GM12873 (cell line): ENCODE measurements around the gene PFKM.

Experiments
- TF ChIP-seq, protein P1 (sequence below): IDR thresholded peaks from 2 replicates; pipeline ENCODE4 v1.5.1; 2012; ENCODE audit warnings: low read depth, mild to moderate bottlenecking, moderate library complexity, low read length, control low read depth; ENCODE audit not compliant: insufficient read depth; ENCODE audit errors: missing control alignments

Gene PFKM

DNA sequence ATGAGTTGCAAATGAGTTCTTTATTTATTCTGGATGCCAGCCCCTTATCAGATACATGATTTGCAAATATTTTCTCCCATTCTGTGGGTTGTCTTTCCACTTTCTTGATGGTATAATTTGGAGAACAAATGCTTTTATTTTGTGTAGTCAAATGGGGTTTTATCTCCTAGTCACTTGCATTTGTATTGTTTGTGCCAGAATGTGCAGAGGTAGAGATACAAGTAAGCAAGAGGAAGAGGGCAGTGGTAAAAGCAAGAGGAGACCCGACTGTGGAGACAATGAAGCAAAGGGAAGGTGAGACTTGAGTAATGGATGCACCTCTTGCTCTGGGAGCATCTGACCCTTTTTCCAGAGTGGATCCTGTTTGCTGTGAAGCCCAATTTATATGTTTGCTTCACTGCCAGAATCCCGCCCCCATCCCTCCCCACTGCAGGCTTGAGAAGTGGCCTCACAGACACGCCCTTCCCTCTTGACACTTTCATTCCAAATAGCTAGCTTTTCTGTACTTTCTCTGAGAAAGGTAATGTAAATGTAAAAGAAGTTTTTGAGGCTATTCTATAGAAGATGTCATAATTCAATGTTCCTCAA is 786 bp upstream of the PFKM start:
- TF ChIP-seq, protein P1, sequence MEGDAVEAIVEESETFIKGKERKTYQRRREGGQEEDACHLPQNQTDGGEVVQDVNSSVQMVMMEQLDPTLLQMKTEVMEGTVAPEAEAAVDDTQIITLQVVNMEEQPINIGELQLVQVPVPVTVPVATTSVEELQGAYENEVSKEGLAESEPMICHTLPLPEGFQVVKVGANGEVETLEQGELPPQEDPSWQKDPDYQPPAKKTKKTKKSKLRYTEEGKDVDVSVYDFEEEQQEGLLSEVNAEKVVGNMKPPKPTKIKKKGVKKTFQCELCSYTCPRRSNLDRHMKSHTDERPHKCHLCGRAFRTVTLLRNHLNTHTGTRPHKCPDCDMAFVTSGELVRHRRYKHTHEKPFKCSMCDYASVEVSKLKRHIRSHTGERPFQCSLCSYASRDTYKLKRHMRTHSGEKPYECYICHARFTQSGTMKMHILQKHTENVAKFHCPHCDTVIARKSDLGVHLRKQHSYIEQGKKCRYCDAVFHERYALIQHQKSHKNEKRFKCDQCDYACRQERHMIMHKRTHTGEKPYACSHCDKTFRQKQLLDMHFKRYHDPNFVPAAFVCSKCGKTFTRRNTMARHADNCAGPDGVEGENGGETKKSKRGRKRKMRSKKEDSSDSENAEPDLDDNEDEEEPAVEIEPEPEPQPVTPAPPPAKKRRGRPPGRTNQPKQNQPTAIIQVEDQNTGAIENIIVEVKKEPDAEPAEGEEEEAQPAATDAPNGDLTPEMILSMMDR: no peak

DNA sequence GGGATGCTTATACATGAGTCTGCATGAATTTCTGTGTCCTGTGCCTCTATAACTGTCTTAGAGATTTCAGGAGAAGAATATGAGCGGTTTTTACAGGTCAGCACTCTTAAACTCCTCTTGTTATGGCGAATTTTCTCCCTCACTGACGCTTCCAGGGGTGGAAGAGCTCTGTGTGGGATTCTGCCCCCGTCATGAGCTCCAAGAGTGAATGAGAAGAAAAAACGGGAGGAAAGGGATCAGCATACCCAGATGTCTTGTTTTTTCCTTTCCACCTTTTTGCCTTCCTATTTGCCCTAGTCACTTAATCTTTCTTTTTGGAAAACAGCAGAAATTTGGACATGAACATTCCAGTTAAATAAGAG is 651 bp downstream of the PFKM start:
- TF ChIP-seq, protein P1: no peak

DNA sequence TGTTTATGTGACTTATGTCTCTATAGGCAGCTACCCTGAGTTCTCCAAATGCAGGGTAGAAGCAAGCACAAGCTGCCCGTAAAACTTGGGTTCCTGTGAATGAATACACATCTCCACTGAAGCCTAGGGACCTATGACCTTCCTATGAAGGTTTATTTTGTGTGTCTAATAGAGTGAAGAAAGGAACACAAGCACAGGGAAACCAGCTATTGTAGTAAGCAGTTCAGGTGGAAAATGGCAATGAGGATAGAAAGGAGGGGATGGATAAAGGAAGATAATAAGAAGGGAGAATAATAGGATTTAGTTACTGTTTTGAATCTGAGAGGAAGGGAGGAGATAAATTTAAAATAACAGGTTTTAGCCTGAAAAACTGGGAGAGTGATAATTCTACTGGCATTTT is 2.4 kb downstream of the PFKM start:
- TF ChIP-seq, protein P1: no peak

DNA sequence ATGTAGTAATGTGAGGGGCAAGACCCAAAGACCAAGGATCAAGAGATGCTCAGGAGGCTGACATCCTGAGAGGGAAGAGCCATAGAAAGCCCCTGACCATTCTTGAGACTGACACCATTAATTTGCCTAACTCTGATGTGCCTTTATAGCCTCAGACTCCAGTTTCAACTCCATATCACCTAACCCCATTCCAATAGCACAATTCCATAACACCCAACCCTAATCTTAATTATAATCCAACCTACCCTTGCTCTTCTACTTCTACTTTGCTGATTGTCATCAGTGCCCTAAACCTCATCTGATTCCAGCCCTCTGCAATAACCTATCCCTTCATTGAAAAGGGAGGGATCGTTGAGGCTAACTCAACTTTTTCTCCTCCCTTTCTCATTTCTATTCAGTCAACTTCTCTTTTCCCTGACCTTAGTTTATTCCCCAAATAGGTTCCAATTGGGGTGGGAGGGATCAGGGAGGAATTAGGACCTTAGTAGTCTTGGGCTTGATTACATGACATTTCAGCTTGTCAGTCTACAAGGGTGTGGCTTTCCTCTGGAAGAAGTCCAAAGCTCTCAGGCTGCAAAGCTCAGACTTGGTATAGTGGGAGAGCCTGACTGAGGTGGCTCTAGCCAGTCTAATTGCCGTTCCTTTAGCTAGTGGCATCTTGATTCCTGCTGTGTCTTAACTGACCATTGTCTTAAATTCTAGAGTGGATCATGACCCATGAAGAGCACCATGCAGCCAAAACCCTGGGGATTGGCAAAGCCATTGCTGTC is 3.1 kb downstream of the PFKM start:
- TF ChIP-seq, protein P1: no peak

DNA sequence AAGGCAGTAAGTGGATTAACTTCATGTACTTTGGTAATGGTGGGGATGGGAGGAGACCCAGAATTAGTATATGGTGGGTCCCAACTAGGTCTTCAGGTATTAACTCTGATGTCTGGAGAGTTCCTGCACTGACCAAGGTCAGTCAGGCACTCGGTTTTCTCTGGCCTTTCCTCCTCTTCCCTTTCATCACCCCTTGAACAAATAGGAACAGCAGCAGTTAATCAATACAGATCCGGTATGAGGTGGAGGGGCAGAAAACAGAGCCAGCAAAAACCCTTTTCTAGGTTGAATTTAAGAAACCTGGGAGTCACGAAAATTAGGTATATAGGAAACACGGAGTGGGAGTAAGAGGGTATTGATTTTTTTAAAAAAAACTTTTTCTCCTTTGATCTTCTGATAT is 4.0 kb downstream of the PFKM start:
- TF ChIP-seq, protein P1: no peak

DNA sequence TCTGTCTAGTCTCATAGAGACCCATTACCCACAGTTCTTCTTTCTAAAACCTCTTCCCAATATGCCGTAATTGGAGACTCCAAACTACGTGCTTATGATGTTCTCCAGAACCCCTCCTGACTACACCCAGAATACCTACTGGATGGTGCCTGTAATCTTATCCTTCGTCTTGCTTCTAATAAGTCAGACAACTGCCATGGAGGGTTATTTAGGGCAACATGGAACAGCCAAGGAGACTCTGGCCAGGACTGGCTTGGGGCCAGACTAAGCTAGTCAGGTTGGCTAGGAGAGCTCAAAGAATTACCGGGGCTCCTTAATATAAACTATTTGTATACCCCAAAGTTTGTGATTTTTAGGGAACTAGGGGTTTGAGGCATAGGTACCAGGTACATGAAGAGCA is 6.8 kb downstream of the PFKM start:
- TF ChIP-seq, protein P1: no peak

DNA sequence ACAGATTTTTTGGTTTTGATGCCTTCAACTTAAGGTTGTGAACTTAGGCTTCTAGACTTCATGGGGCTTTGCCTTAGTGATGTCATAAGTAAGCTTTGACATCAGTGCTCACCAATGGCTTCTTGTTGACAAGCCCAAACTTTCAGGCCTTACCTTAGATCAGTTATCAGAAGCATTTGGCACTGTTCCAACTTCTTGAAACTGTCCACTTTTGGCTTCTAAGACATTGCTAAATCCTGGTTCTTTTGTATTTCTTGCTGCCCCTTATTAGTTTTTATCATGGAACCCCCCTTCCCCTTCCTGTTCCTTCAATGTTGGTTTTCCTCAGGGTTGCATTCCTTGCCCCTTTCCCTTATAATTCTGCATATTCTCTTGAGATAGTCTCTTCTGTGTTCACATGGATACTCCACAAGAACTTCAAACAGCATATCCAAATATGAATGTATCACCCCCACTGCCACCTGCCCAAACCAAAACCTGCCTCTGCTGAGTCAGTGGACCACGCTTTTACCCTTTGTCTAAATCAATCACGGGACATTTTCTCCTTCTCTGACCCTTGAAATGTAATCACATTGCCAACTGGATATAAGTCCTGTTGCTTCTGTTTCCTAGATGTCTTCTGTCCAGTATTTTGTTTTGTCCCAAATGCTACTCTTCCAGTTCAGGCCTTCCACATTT is 7.9 kb downstream of the PFKM start:
- TF ChIP-seq, protein P1: no peak
